DND-41 (cell line): ENCODE data around the gene LLGL1.

ENCODE experiments used
- ATAC-seq: fragments of 200-7000 bp; cut with Tn5 transposase; 3 replicates; pipeline ENCODE4 v1.9.1; 2021; ENCODE audit warnings: low read depth; ENCODE audit not compliant: insufficient read depth
- DNase-seq: peaks from one replicate; pipeline ENCODE4 v3.0.0-alpha.2; 2020
- H2AFZ ChIP-seq: 2 replicates; pipeline ENCODE4 v1.6.0; 2012; ENCODE audit warnings: low read depth, low read length
- H3K27ac ChIP-seq: 2 replicates; pipeline ENCODE4 v1.5.1; 2012; ENCODE audit warnings: low read length, inconsistent platforms
- H3K27me3 ChIP-seq: fragments of 200-600 bp; sonication (generic); 2 replicates; pipeline ENCODE4 v1.6.0; 2012; ENCODE audit warnings: low read length, mild to moderate bottlenecking, inconsistent platforms; ENCODE audit not compliant: insufficient read depth, poor library complexity
- H3K36me3 ChIP-seq: 2 replicates; pipeline ENCODE4 v1.5.1; 2012; ENCODE audit warnings: low read length, inconsistent platforms; ENCODE audit not compliant: insufficient read depth
- H3K4me1 ChIP-seq: 2 replicates; pipeline ENCODE4 v1.5.1; 2012; ENCODE audit warnings: mild to moderate bottlenecking, low read length; ENCODE audit not compliant: insufficient read depth
- H3K4me2 ChIP-seq: 2 replicates; pipeline ENCODE4 v1.6.0; 2012; ENCODE audit warnings: mild to moderate bottlenecking, moderate library complexity, low read length, inconsistent platforms; ENCODE audit not compliant: insufficient read depth
- H3K4me3 ChIP-seq, 2 experiments: fragments of 200-600 bp in 1 of 2; shearing (Covaris generic) in 1 of 2; 2 replicates each; pipeline ENCODE4 v1.5.1; 2012 to 2016; ENCODE audit warnings: inconsistent platforms in 2 of 2, low read length in 2 of 2, mild to moderate bottlenecking in 2 of 2, low read depth in 1 of 2, moderate library complexity in 1 of 2
- H3K79me2 ChIP-seq: 2 replicates; pipeline ENCODE4 v1.6.0; 2012; ENCODE audit warnings: low read length, inconsistent platforms; ENCODE audit not compliant: insufficient read depth
- H3K9ac ChIP-seq: 2 replicates; pipeline ENCODE4 v1.6.0; 2012; ENCODE audit warnings: low read depth, mild to moderate bottlenecking, inconsistent platforms, low read length, moderate library complexity
- H3K9me3 ChIP-seq: 2 replicates; pipeline ENCODE4 v1.5.1; 2012; ENCODE audit warnings: low read length, moderate library complexity, mild to moderate bottlenecking, inconsistent platforms; ENCODE audit not compliant: insufficient read depth, severe bottlenecking
- H4K20me1 ChIP-seq: 2 replicates; pipeline ENCODE4 v1.6.0; 2012; ENCODE audit warnings: low read length; ENCODE audit not compliant: insufficient read depth
- CTCF ChIP-seq: IDR thresholded peaks from 2 replicates; pipeline ENCODE4 v1.5.1; 2012; ENCODE audit warnings: borderline replicate concordance, low read length, moderate library complexity, mild to moderate bottlenecking; ENCODE audit not compliant: poor library complexity, severe bottlenecking; ENCODE audit errors: extremely low read depth
- EZH2 ChIP-seq: IDR thresholded peaks from 3 replicates; pipeline ENCODE4 v1.6.1; 2012; ENCODE audit warnings: borderline replicate concordance, low read depth, mild to moderate bottlenecking, moderate library complexity, low read length, inconsistent platforms; ENCODE audit not compliant: severe bottlenecking

The LLGL1 gene

DNA sequence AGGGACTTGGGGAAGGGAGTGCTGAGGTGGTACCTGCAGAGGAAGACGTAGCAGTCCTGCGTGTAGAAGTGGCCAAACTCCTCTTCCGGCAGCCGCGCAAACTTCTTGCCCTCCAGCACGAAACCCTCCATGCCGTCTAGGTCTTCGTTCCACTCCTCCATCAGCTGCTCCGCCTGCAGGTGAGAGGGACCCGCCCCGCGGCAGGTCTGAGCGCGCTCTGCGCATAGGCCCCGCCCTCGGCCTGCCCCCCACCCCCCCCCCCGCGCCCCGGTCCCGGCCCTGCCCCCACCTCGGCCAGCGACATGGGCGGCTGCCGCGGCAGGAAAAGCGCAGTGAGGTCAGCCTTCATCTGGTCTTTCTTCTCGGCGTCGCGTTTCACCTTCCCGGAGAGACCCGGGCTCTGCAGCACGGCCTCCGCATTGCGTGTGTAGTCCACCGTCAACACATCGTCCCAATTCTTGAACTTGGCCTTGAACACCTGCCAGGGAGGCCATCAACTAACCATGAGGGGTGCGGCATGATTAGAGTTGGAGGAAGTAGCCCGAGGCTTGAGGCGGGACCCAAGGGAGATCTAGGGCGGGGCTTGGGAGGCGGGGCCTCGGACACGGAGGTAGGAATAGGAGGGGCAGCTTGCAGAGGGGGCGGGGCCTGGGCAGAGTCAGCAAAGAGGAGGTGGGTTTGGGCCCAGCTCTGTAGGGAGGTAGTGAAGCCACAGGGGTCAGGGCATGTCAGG is 21.6 kb downstream of the LLGL1 start:
- Histone ChIP-seq H4K20me1 (peaks cover 11% of the 10 kb centered on the region), H2AFZ (no peak overlapping the region), H3K36me3 (peaks cover 88% of the 10 kb centered on the region), H3K27ac (no peak overlapping the region), H3K9ac (no peak overlapping the region), H3K4me1 (no peaks in the 10 kb centered on the region), H3K27me3 (no peaks in the 10 kb centered on the region), H3K9me3 (no peaks in the 10 kb centered on the region), H3K4me2 (no peak overlapping the region), H3K79me2 (no peaks in the 10 kb centered on the region), H3K4me3 (no peak overlapping the region)
- no peak for TF ChIP-seq CTCF
- no peak for TF ChIP-seq EZH2
- ATAC-seq (no peak), DNase-seq (peak; percentile 41)

DNA sequence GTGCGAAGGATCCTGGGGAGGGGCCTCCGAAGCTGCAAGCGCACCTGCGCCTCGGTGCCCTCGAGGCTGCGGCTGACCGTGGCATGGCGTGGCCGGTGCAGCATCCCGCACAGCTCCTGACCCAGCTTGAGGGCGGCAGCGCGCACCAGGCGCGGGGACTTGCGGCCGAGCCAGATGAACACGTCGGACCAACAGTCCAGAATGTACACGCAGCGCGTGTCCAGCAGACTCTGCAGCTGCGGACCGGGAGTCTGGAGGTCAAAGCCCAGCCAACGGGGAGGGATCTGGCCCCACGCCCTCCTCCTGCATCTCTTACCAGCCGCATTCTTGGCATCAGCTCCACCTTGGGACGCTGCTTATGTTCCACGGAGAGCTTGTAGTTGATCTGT is 22.2 kb downstream of the LLGL1 start:
- no peak overlapping the region for H2AFZ ChIP-seq
- no peaks in the 10 kb centered on the region for H3K27me3 ChIP-seq
- TF ChIP-seq EZH2 (no peak), CTCF (no peak)
- H3K9ac ChIP-seq, result no peak overlapping the region
- ATAC-seq, result no peak
- peaks cover 11% of the 10 kb centered on the region for H4K20me1 ChIP-seq
- H3K4me3 ChIP-seq, result no peak overlapping the region
- H3K4me1 ChIP-seq, result no peaks in the 10 kb centered on the region
- DNase-seq, result no peak
- H3K9me3 ChIP-seq, result no peaks in the 10 kb centered on the region
- H3K36me3 ChIP-seq, result peaks cover 88% of the 10 kb centered on the region
- no peaks in the 10 kb centered on the region for H3K79me2 ChIP-seq
- no peak overlapping the region for H3K4me2 ChIP-seq
- no peak overlapping the region for H3K27ac ChIP-seq

DNA sequence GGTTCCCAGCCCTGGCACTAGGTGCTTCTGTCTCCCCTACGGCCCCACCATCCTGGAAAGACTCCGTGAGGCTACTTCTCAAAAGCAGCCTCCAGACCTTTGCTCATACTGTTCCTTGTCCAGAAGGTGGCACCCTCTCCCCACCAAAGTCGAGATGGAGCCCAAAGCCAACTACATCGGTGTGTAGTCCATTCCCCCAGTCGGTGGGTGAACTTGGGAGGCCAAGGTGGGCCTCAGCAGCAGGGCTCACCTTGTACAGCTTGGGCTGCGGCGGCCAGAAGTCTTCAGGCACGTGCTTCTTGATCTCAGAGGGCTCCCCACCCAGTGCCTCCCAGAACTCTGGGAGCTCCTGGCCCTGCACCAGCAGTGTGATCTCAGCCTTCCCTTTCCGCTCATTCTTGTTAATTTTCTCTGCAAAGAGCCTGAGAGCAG is 22.9 kb downstream of the LLGL1 start:
- no peaks in the 10 kb centered on the region for H3K27me3 ChIP-seq
- TF ChIP-seq EZH2 (no peak), CTCF (peak; percentile 82)
- peaks cover 93% of the 10 kb centered on the region for H3K36me3 ChIP-seq
- no peaks in the 10 kb centered on the region for H3K9me3 ChIP-seq
- ATAC-seq (peak; percentile 83), DNase-seq (peak; percentile 72)
- no peak overlapping the region for H3K27ac ChIP-seq
- no peak overlapping the region for H3K4me2 ChIP-seq
- peaks cover 10% of the 10 kb centered on the region for H4K20me1 ChIP-seq
- no peak overlapping the region for H3K4me3 ChIP-seq
- no peak overlapping the region for H2AFZ ChIP-seq
- no peaks in the 10 kb centered on the region for H3K79me2 ChIP-seq
- H3K9ac ChIP-seq, result no peak overlapping the region
- H3K4me1 ChIP-seq, result no peaks in the 10 kb centered on the region
